Astrocyte (in vitro differentiated cells and primary cell): ENCODE results near the gene DOCK11. TPM values are rescaled to one million over a fixed set of nuclear protein-coding genes. Genes with fewer than 3 reads are reported as not detected.
A peak's percentile ranks its signal among the peaks of the same experiment; 100 is the strongest.

Experiments
- DNase-seq: peaks from one replicate; pipeline ENCODE4 v3.0.0-alpha.2; 2010; ENCODE audit warnings: low read depth
- FAIRE-seq: peaks from 2 replicates; lab custom pipeline; 2011; peaks lifted over from hg19 to GRCh38; lab: Jason Lieb, UNC
- H2AFZ ChIP-seq: 2 replicates; pipeline ENCODE4 v1.6.0; 2012; ENCODE audit warnings: low read depth, low read length, inconsistent platforms
- H3K27ac ChIP-seq: 2 replicates; pipeline ENCODE4 v1.5.1; 2011; ENCODE audit warnings: low read depth, low read length, inconsistent platforms
- H3K27me3 ChIP-seq: 2 replicates; pipeline ENCODE4 v1.6.0; 2011; ENCODE audit warnings: low read length, inconsistent platforms; ENCODE audit not compliant: insufficient read depth
- H3K36me3 ChIP-seq: 2 replicates; pipeline ENCODE4 v1.5.1; 2011; ENCODE audit warnings: low read length, inconsistent platforms; ENCODE audit not compliant: insufficient read depth
- H3K4me1 ChIP-seq: 2 replicates; pipeline ENCODE4 v1.5.1; 2011; ENCODE audit warnings: low read length, inconsistent platforms; ENCODE audit not compliant: insufficient read depth
- H3K4me2 ChIP-seq: 2 replicates; pipeline ENCODE4 v1.6.0; 2012; ENCODE audit warnings: low read length, inconsistent platforms
- H3K4me3 ChIP-seq: 2 replicates; pipeline ENCODE4 v1.5.1; 2011; ENCODE audit warnings: low read depth, mild to moderate bottlenecking, low read length, inconsistent platforms; ENCODE audit not compliant: insufficient read depth
- H3K79me2 ChIP-seq: 2 replicates; pipeline ENCODE4 v1.6.0; 2012; ENCODE audit warnings: mild to moderate bottlenecking, low read length, inconsistent platforms; ENCODE audit not compliant: insufficient read depth
- H3K9ac ChIP-seq: 2 replicates; pipeline ENCODE4 v1.6.0; 2012; ENCODE audit warnings: mild to moderate bottlenecking, low read length, inconsistent platforms
- H3K9me3 ChIP-seq: 2 replicates; pipeline ENCODE4 v1.5.1; 2012; ENCODE audit warnings: low read depth, mild to moderate bottlenecking, low read length, inconsistent platforms; ENCODE audit not compliant: insufficient read depth
- H4K20me1 ChIP-seq: 2 replicates; pipeline ENCODE4 v1.6.0; 2012; ENCODE audit warnings: low read length, inconsistent platforms; ENCODE audit not compliant: insufficient read depth
- H3K27ac Mint-ChIP-seq: one replicate; pipeline ENCODE4 v1.8.0; 2021; ENCODE audit warnings: mild to moderate bottlenecking, mixed read lengths; ENCODE audit not compliant: unreplicated experiment
- H3K27me3 Mint-ChIP-seq: one replicate; pipeline ENCODE4 v1.8.0; 2021; ENCODE audit warnings: low read depth, mixed read lengths; ENCODE audit not compliant: unreplicated experiment
- H3K36me3 Mint-ChIP-seq: one replicate; pipeline ENCODE4 v1.8.0; 2021; ENCODE audit warnings: low read depth, mixed read lengths; ENCODE audit not compliant: unreplicated experiment
- H3K4me1 Mint-ChIP-seq: one replicate; pipeline ENCODE4 v1.8.0; 2021; ENCODE audit warnings: low read depth, mixed read lengths; ENCODE audit not compliant: unreplicated experiment
- H3K4me3 Mint-ChIP-seq: one replicate; pipeline ENCODE4 v1.8.0; 2021; ENCODE audit warnings: mild to moderate bottlenecking, moderate library complexity, mixed read lengths; ENCODE audit not compliant: unreplicated experiment
- H3K9me3 Mint-ChIP-seq: one replicate; pipeline ENCODE4 v1.8.0; 2021; ENCODE audit warnings: mild to moderate bottlenecking, mixed read lengths; ENCODE audit not compliant: unreplicated experiment
- EZH2 ChIP-seq: IDR thresholded peaks from 2 replicates; pipeline ENCODE4 v1.6.1; 2012; ENCODE audit warnings: mild to moderate bottlenecking, low read length, inconsistent platforms; ENCODE audit not compliant: insufficient read depth
- total RNA-seq: library from RNA; stranded (reverse); gene quantifications from 2 replicates; pipeline ENCODE4 v1.2.1, GENCODE V29; 2021
- TF ChIP-seq, protein P1 (sequence below): IDR thresholded peaks from 2 replicates; pipeline ENCODE4 v1.5.1; 2011; ENCODE audit warnings: low read depth, mild to moderate bottlenecking, inconsistent platforms, low read length, moderate library complexity; ENCODE audit not compliant: insufficient read depth

Gene DOCK11
- total RNA-seq, 1 donor from 2014 or later: 4.7 TPM

DNA sequence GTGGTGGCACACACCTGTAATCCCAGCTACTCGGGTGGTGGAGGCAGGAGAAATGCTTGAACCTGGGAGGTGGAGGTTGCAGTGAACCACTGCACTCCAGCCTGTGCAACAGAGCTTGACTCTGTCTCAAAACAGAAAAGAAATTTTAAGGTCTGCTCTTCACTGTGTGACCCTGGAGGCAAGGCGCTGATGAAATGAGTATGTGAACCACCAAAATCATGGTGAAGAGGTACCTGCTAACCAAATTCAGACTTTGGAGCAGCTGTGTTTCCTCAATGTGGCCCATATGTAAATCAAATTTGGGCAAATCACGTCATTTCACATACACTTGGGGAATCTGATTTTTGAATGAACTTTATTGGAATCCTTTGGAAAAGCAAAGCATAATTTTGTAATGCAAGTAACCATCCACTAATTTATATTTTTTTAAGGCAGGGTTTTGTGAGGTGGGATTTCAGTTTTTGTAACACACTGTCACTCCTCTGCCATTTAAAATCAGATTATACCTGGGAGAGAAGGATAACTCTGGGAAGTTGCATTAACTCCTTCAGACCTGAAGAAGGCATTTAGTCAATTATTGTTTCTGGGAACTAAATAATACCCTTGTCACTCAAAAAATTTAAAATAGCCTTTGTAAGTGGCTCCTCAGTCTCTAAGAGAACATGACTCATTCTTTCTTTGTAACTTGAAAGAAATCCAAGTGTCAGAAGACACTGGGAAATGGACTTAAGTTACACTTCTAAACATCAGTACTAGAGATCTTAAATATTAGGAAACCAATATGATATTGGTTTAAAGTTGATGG is 24.0 kb downstream of the DOCK11 start:
- Histone ChIP-seq H3K9me3 (no peaks in the 10 kb centered on the region), H3K4me3 (peak overlapping the region; percentile 27), H3K36me3 (no peaks in the 10 kb centered on the region), H3K4me2 (peak overlapping the region; percentile 78), H4K20me1 (no peaks in the 10 kb centered on the region), H3K79me2 (no peaks in the 10 kb centered on the region), H3K4me1 (peaks cover 19% of the 10 kb centered on the region), H3K27me3 (no peaks in the 10 kb centered on the region), H3K27ac (peak overlapping the region; percentile 55), H3K9ac (peak overlapping the region; percentile 39), H2AFZ (no peak overlapping the region)
- H3K4me3 Mint-ChIP-seq: no peak overlapping the region
- H3K9me3 Mint-ChIP-seq: peaks cover 3% of the 10 kb centered on the region
- H3K27me3 Mint-ChIP-seq: no peaks in the 10 kb centered on the region
- no peaks in the 10 kb centered on the region for H3K36me3 Mint-ChIP-seq
- H3K4me1 Mint-ChIP-seq: peaks cover 10% of the 10 kb centered on the region
- no peak for FAIRE-seq
- no peak for TF ChIP-seq EZH2
- TF ChIP-seq, protein P1, sequence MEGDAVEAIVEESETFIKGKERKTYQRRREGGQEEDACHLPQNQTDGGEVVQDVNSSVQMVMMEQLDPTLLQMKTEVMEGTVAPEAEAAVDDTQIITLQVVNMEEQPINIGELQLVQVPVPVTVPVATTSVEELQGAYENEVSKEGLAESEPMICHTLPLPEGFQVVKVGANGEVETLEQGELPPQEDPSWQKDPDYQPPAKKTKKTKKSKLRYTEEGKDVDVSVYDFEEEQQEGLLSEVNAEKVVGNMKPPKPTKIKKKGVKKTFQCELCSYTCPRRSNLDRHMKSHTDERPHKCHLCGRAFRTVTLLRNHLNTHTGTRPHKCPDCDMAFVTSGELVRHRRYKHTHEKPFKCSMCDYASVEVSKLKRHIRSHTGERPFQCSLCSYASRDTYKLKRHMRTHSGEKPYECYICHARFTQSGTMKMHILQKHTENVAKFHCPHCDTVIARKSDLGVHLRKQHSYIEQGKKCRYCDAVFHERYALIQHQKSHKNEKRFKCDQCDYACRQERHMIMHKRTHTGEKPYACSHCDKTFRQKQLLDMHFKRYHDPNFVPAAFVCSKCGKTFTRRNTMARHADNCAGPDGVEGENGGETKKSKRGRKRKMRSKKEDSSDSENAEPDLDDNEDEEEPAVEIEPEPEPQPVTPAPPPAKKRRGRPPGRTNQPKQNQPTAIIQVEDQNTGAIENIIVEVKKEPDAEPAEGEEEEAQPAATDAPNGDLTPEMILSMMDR: no peak
- no peak overlapping the region for H3K27ac Mint-ChIP-seq
- peak; percentile 67 for DNase-seq

DNA sequence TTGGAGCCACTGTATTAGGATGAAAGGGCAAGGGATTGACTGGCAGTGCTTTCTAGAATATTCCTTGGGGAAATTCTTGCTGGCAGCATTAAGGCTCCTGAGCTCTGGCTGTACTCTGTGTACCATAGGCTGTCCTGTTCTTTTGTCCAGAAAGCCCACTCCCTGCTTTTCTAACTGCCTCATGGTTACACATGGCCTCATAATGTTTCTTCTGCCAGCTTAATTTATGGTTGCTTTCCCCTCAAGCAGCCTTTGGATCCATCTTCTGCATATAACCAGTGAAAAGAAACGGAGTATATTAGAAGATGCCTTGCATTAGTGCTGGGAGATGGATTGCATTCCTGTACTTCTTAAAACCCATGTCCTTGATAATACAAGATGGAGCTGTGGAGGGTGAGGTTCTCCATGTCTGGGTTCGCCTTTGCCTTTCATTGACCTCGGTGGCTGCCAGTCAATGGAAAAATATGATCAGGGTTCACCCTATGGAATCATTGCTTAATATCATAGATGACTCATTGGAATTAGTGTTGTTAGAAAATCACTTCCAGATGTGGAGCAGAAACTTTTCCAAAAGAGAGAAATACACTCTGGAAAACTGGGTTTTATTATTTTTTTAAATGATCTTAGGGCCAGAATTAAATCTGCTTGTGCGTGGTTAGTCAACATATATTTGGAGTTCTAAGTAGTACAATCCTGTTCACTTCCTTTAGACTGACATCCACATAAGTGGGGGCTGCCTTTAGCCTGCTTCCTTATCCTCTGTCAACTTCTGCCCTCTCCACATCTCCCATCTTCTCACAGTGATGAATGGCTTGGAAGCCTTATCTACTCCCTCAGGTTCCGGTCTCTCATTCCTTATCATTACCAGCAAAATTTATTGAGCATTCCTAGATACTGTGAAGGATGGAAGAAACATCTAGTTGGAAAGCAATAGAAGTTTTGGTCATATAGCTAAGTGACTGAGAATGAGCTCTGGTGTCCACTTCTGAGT is 24.9 kb downstream of the DOCK11 start:
- DNase-seq: peak; percentile 67
- Histone ChIP-seq H3K79me2 (no peaks in the 10 kb centered on the region), H3K4me3 (peak overlapping the region; percentile 27), H3K27me3 (no peaks in the 10 kb centered on the region), H3K36me3 (no peaks in the 10 kb centered on the region), H3K9ac (peak overlapping the region; percentile 39), H3K27ac (peak overlapping the region; percentile 55), H3K4me2 (peak overlapping the region; percentile 78), H4K20me1 (no peaks in the 10 kb centered on the region), H3K4me1 (peaks cover 19% of the 10 kb centered on the region), H3K9me3 (no peaks in the 10 kb centered on the region), H2AFZ (no peak overlapping the region)
- no peak overlapping the region for H3K4me3 Mint-ChIP-seq
- H3K27ac Mint-ChIP-seq: no peak overlapping the region
- FAIRE-seq: peak; percentile 98
- H3K36me3 Mint-ChIP-seq: no peaks in the 10 kb centered on the region
- H3K27me3 Mint-ChIP-seq: no peaks in the 10 kb centered on the region
- peaks cover 10% of the 10 kb centered on the region for H3K4me1 Mint-ChIP-seq
- H3K9me3 Mint-ChIP-seq: peaks cover 3% of the 10 kb centered on the region
- TF ChIP-seq, protein P1: no peak
- no peak for TF ChIP-seq EZH2
